SK-N-DZ (cell line): Measurements from ENCODE around the gene PCID2.
A peak's percentile ranks its signal among the peaks of the same experiment; 100 is the strongest.

Source experiments
- DNase-seq: peaks from one replicate; pipeline ENCODE4 v3.0.0-alpha.2; 2015; ENCODE audit warnings: low spot score

PCID2 gene

GRCh38 chr13:113220141-113220598 lies 11.7 kb upstream of the PCID2 start:
- DNase-seq: no peak

GRCh38 chr13:113219256-113219940 lies 10.9 kb upstream of the PCID2 start:
- DNase-seq: no peak

- DNase-seq: no peak
These were observed 10.1 kb upstream of the PCID2 start for GRCh38 chr13:113218586-113218985.

- DNase-seq: no peak
These were observed 8.0 kb upstream of the PCID2 start for GRCh38 chr13:113216254-113217048.

- DNase-seq: no peak
These were observed 3.3 kb upstream of the PCID2 start for GRCh38 chr13:113211774-113212173.

- no peak for DNase-seq
These were observed 2.4 kb upstream of the PCID2 start for GRCh38 chr13:113210833-113211232.

GRCh38 chr13:113209759-113210421 lies 1.4 kb upstream of the PCID2 start:
- peak; percentile 57 for DNase-seq

- peak; percentile 76 for DNase-seq
These were observed 878 bp upstream of the PCID2 start, which contains the start of gene CUL4A for GRCh38 chr13:113209336-113209758. Gene CUL4A (plus strand): TSS chr13:113209613. CDS start chr13:113209628, 15 bp downstream.

GRCh38 chr13:113207890-113208420 lies 514 bp downstream of the PCID2 start:
- DNase-seq: peak; percentile 43

GRCh38 chr13:113207460-113207859 lies 1.0 kb downstream of the PCID2 start:
- DNase-seq: no peak

GRCh38 chr13:113205428-113205931 lies 3.0 kb downstream of the PCID2 start:
- no peak for DNase-seq

GRCh38 chr13:113204378-113204734 lies 4.1 kb downstream of the PCID2 start:
- DNase-seq: no peak

- peak; percentile 86 for DNase-seq
These were observed 4.7 kb downstream of the PCID2 start for GRCh38 chr13:113203507-113204377.

GRCh38 chr13:113202912-113203311 lies 5.6 kb downstream of the PCID2 start:
- DNase-seq: no peak

- DNase-seq: no peak
These were observed 6.7 kb downstream of the PCID2 start for GRCh38 chr13:113201815-113202214.

GRCh38 chr13:113196970-113197737 lies 11.3 kb downstream of the PCID2 start:
- DNase-seq: no peak

GRCh38 chr13:113195360-113195759 lies 13.1 kb downstream of the PCID2 start:
- no peak for DNase-seq

GRCh38 chr13:113192902-113193301 lies 15.6 kb downstream of the PCID2 start:
- DNase-seq: no peak

GRCh38 chr13:113192279-113192678 lies 16.2 kb downstream of the PCID2 start:
- DNase-seq: no peak

- DNase-seq: no peak
These were observed 18.3 kb downstream of the PCID2 start for GRCh38 chr13:113190181-113190580.
